ENCODE results near the gene DCP1A.
A peak's percentile ranks its signal among the peaks of the same experiment; 100 is the strongest.
"Not testable (repeated sequence)": the region's sequence is repeated elsewhere in the genome, so short reads cannot be mapped to it uniquely, and the experiment has no call there.

The DCP1A gene

DNA sequence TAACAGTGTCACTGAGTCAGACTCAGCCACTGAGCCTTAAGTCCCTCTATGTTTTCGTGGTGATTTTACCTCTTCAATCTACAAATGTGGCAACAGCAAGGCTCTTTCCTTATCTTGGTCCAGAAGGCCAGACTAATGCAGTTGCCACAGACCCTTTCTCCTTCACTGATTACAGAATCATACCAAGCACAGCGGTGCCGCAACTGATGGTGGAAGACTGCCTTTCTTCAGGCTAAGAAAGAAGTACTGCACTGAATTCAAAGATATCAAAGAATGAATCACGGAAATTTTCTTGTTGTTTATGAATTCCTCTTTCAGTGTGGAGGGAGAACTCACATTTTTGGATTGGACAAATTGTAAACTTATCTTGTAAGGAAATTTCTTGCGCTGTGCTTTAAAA, 18.6 kb downstream of the DCP1A start:
- no peak for DNase-seq (ENCODE audit: low spot score)

DNA sequence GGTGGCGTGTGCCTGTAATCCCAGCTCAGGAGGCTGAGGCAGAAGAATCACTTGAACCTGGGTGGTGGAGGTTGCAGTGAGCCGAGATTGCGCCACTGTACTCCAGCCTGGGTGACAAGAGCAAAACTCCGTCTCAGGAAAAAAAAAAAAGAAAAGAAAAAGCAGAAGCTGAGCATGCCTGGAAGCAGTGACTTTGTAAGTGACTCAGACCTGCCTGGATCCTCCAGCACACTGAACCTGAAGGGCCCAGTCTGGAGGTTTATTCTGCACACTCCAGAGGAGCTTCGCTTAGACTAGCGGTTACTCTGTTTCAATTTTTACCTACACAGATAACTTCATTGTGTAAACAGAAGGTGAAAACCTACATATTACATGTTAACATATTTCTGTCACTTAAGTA, 19.4 kb downstream of the DCP1A start:
- not testable (repeated sequence) for DNase-seq (ENCODE audit: low spot score)

DNA sequence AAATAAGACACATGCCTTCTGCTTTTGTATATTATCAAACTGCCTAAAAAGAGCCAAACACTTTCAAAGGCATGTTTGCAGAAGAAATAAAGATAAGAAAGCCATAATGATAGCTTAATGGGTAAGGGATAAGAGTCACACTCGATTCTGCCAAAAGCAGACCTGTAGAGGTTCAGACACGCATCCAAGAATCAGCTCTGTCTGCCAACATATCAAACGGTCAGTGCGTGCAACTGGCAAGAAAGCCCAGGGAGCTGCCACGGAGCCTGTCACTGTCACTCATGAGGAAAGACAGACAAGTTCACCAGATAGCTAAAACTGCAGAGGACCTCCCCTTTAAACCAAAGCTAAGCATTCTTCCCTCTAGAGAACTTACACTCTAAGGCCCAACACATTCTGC, 23.2 kb downstream of the DCP1A start:
- no peak for DNase-seq (ENCODE audit: low spot score)

DNA sequence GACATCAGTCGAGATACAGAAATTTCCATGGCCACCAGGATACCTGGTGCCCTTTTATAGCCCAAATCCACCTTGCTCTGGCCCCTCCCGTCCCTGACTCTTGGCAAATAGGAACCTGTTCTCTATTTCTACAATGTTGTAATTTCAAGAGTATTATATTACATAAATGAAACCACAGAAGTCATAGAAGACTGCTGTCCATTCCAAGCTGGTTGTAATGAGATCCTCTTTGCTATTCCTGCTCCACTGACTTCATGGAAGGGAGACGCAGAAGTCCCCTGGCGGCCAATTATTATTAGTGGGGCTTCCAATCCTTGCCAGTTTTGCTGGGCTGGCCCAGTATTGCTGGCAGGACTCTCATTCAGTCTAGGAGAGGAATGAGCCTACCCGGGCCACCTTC, 26.6 kb downstream of the DCP1A start:
- DNase-seq (ENCODE audit: low spot score) = no peak

DNA sequence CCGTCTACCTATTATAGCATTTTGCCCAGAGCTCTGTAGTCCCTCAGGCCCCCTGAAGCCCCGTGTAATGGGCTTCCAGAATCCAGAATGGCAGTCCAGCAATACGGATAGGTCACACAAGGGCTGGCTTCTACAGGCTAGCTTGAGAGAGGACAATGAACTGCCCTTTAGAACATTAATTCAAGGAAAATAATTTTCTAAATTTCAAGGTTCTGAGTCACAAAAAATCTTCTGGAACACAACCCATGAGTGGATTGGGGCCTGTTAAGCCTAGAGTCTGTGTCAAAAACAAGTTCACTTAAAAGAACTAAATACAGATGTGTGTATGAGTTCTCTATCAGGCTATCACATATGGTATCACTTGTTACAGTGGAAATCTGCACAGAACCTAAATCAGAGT, 28.8 kb downstream of the DCP1A start:
- no peak for DNase-seq (ENCODE audit: low spot score)

DNA sequence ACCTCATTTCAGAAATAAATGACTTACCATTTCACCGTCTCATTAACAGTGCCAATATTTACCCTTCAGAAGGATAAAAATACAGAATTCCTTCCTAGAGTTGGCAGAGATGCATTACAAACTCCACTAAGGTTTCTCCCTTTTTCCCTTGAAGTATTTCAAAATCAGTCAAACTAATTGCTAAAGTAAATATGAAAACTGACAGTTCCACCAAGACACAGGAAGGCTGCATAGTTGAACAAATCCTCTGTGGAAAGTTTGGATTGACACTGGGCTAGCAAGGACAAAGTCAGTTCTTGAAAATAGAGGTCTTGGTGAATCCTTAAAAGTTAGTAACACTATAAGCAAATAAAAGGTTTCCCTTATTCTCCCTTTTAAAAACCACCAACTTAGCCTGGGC, 34.5 kb downstream of the DCP1A start:
- no peak for DNase-seq (ENCODE audit: low spot score)

DNA sequence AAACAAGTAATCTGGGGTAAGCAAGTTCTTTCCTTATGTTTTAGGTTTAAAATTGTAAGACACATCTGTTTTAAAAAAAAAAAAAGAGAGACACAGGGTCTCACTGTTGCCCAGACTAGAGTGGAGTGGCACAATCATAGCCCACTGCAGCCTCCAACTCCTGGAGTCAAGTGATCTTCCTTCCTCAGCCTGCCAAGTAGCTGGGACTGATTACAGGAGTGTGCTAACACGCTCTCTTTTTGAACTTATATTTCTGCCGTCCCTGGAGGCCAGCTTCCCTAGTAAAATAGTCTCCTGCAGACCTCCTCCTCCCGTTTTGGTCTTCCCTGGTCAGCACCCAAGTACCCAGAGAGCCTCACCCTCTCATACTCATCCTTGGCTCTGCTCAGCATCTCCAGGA, 35.5 kb downstream of the DCP1A start:
- DNase-seq (ENCODE audit: low spot score) = no peak

DNA sequence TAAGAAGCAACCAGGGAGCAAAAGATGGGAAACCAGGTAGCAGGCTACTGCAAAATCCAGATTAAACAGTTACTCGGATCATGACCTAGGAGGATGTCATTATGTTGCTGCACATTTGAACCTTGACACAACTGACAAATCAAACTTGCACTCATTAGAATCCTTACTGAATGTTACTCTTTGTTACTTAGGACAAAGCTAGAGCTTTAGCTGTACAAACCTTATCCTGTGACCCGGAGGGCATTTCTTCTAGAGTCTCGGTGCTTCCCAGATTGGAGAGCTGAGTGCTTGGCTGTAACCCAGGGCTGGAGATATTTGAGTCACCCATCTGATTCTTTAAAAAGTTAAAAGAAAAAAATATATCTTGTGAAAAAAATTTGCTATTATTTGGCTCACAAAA, 43.4 kb downstream of the DCP1A start:
- DNase-seq (ENCODE audit: low spot score) = no peak

DNA sequence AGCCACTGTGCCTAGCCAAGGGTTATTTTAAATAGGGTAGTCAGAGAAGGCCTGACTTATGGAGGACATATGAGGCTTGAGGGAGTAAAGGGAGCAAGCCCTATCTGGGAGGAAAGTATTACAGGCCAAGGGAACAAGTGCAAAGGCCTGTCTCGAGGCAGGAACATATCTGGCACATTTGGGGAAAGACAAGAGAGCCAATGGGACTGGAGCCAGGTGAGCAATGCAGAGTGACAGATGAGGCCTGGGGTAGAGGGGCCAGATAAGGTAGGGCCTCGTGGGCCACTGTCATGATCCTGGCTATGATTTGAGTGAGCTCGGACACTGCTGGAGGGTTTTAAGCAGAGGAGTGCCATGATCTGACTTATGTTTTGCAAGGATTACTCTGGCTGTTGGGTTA, 43.8 kb downstream of the DCP1A start:
- DNase-seq (ENCODE audit: low spot score) = no peak

DNA sequence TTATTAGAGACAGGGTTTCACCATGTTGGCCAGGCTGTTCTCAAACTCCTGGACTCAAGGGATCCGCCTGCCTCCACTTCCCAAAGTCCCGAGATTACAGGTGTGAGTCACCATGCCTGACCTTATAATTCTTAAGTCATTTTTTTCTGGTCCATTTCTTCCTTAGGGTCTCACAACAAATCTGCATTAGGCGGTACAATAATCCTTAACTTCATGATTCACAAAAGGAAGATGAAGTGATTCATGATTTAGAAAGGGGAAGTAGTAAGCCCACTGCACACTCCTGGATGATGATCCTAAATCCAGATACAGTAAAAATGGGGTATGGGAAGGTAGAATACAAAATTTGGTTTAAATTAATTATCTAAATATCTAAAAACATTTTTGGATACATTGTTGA, 46.5 kb downstream of the DCP1A start:
- DNase-seq (ENCODE audit: low spot score) = no peak

DNA sequence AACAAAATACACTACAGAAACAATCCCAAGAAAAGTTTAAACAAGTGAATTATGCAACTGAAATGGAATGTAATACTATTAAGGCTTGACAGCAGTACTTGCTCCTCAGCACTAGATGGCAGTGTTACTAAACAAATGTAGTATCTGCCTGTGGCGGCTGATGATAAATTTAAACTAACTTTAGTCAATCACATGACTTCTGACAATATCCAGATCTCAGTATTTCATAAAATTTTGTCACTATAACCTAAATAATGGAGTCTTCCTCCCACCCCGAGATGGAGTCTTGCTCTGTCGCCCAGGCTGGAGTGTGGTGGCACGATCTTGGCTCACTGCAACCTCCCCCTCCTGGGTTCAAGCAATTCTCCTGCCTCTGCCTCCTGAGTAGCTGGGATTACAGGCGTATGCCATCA, 47.7 kb downstream of the DCP1A start:
- DNase-seq (ENCODE audit: low spot score) = peak; percentile 52

DNA sequence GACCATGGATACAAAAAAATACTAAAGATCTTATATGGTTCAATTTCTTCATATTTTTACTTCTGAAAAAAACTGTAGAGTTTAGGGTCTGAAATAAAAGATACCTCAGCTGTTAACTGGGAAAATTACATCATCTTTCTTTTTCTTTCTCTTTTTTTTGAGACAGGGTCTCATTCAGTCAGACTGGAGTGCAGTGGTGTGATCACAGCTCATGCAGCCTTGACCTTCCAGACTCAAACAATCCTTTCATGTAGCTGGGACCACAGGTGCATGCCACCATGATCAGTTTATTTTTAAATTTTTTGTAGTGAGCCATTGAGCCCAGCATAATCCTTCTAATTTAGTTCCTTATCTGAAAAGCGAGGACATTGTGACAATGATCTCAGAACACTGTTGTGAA, 51.9 kb downstream of the DCP1A start:
- no peak for DNase-seq (ENCODE audit: low spot score)

DNA sequence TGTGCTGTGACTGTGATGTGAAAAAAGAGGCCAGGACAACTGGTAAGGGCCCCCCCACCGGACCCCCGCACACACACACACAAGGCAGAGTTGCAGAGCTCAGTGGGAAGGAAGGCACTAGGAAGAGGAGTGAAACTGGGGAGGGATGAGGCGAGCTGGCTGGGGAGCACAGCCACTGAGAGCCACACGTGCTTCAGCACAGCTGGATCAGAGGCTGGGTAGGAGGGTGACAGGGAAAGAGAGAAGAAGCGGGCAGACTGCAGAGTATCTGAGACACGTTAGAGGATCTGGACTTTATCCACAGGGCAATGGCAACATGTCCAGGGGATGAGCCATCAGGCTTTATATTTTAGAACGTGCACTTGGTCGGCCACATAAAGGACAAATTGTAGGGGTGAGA, 53.5 kb downstream of the DCP1A start:
- no peak for DNase-seq (ENCODE audit: low spot score)

DNA sequence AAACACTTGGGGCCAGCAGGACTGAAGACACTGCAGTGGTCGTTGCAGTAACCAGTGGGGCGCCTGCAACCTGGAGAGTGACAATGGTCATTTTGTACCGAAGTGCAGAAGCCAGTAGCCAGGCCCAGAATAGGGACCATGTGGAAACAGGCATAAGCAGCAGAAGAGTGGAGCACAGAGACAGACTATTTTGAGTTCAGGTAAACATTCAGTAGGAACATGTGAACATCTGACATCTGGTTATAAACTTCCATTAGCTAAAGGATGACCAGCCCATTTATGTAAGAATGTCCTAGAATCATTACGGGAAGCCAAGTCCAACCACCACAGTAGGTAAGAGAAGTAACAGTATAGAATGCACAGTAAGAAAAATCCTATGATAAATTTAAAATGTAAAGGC, 59.1 kb downstream of the DCP1A start:
- no peak for DNase-seq (ENCODE audit: low spot score)

DNA sequence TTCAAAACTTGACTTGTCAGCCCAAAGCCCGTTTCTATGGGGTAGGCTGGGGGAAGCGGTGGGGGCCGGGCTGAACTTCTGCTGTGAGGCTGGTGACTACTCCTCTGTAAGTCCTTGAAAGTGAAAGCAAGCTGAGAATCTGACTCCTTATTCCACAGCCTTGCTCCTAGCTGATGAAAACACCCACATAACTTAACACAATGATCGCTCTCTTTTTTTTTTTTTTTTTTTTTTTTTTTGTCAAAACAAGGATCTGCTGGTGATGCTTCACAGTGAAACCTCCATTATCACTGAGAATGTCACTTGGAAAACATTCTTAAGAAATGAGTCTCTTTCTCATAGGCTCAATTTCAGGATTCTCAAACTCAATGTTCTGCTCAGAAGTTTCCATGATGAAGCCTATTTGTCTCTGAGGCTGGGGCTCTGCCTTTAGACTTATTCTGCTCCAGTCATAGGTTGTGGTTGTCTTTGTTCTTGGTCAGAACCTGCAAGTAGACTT, 60.2 kb downstream of the DCP1A start:
- no peak for DNase-seq (ENCODE audit: low spot score)

DNA sequence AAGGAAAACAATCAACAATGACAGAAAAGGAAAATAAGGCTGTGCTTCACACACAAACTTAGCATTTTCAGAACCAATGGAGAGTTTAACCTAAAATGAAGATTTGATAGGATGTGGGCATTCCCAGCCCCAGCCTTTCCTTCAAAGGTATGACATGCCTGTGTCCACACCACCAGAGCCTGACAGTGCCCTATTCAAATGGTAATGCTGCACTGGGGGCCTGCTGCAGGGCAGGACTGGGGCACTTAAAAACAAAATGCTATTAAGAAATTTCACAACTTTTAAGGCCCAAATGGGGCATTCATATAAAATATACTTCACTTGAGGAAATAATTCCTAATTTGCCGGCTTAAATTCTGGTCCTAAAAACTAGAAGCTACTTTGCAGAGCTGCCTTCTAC, 60.6 kb downstream of the DCP1A start:
- no peak for DNase-seq (ENCODE audit: low spot score)

DNA sequence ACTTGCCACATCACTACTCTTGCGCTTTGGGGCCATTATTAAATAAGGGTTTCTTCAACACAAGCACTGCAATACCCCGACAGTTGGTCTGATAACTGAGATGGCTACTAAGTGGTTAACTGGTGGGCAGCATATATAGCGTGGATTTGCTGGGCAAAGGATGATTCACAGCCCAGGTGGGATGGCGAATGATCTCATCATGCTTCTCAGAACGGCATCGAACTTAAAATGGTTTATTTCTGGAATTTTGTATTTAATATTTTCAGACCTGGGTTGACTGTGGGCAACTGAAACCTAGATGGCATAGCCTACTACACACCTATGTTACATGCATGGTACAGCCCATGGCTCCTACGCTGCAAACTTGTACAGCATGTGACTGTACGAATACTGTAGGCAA, 64.8 kb downstream of the DCP1A start:
- no peak for DNase-seq (ENCODE audit: low spot score)

DNA sequence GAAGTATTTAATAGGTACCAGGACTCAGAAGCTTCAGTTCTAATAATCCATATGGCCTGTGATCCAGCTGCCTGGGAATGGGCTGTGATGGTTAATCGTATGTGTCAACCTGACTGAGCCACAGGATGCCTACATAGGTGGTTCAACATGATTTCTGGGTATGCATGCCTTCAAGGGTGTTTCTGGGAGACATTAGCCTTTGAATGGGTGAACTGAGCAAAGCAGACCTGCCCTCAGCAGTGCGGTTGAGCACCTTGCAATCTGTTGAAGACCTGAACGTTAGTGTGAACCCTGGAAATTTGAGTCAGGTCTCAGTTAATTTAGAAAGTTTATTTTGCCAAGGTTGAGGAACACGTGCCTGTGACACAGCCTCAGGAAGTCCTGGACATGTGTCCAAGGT, 68.7 kb downstream of the DCP1A start:
- no peak for DNase-seq (ENCODE audit: low spot score)

DNA sequence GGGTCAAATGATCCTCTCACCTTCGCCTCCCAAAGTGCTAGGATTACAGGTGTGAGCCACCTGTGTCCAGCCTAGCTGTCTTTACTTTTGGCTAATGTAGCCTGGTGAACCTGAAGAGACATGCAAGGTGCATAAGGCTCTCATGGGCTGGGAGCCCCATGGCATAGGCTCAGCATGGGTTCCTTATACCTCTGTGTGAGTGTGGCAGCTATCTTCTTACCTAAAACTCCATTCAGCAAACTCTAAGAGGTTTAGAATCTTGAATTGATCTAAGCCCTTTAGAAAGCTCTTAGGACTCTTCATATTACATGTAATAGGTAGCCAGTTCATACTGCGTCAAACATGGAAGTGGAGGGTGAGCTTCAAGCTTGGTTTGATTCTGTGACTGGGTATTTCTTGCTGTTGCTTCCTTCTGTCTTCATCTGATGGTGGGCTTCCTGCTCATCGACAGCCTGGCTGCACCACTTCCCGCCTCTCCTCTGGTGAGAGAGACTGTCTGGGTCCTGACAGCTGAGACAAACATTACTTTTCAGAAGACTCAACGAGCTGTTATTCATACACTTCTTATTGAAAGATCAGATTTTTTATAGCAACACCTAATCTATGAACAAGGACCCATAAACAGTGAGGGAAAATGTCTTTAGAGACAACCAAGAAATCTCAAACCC, 72.3 kb downstream of the DCP1A start:
- DNase-seq (ENCODE audit: low spot score) = no peak

DNA sequence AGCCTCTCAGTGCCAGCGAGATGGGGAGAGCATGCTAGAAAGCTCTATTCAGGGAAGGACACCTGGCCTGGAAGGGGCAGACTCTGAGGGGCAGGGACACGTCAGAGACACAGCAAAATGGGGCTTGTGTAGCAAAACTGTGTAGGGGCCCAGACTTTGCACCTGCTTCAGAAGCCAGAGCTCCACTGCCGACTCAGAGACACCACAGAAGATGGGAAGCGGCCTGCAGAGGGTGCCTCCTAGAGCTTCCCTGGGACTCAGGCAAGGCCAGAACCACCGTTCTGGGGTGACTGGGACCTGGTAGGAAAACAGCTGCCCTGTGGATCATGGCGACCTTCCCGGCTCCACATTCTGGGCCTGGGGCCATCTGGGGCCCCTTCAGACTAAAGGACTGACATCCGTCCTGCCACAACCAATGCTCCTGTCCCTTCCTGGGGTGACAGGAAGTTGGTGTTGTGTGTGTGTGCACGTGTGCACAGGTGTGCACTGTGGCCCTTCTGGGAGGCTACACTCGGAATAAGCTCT, 74.1 kb downstream of the DCP1A start:
- DNase-seq (ENCODE audit: low spot score) = no peak

DNA sequence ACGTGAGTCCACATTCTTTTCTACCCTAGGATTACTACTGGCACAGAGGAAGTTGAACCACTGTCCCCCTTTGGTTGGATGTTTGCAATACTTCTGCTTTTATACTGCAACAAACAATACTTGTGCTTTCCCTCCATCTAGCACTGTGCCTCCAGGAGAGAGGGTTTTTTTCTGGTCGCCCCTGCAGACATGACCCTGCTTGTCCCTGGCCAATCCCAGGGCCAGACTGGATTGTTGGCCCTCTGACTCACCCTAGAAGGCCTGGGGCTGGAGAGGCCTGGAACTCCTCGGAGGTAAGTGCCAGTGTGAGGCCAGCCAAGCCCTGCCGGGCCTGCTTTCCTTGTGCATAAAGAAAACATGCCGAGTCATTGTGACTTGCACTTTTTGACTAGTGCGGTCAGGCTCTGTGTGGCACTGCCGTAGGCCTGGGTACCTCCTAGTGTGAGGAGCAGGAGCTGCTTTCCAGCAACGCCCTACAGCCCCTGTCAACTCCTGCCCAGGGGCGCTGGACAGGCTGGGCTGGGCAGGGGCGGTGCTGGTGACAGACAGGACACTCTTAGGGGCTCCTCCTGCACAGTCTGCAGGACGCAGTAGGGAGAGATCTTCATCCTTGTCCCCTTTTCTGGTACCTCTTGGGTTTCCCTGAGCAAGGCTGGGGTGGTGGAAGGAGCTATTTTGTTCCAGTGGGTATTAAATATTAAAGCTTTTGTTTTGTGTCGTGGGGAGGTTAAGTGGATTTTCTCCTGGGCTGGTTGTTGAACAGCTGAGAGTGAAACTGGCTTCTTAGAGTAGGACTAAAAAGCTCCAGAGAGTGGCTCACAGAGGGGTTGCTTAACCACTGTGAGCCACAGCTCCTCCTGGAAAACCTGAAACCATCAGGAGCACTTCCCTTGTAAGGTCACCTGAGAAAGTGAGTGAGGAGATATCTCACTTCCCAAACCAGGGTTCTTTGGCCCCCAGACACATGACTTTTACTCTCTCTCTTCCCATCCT, 77.2 kb downstream of the DCP1A start:
- DNase-seq (ENCODE audit: low spot score) = no peak

DNA sequence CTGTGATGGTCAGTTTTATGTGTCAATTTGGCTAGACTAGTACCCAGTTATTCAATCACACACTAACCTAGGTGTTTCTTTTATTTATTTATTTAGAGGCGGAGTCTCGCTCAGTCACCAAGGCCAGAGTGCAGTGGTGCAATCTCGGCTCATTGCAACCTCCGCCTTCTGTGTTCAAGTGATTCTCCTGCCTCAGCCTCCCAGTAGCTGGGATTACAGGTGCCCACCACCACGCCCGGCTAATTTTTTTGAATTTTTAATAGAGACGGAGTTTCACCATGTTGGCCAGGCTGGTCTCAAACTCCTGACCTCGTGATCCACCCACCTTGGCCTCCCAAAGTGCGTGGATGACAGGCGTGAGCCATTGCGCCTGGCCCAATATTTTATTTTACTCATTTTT, 78.2 kb downstream of the DCP1A start:
- not testable (repeated sequence) for DNase-seq (ENCODE audit: low spot score)

DNA sequence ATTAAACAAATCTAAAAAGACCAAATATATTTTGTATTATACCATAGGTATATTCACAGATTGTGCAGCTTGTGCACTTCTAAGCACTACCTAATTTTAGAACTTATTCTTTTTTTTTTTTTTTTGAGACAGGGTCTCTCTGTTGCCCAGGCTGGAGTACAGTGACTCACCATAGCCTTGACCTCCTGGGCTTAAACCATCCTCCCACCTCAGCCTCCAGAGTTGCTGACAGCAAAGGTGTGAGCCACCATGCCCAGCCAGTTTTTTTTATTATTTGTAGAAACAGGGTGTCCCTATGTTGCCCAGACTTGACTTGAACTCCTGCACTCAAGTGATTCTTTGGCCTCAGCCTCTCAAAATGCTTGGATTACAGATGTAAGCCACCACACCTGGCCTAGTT, 79.6 kb downstream of the DCP1A start:
- DNase-seq (ENCODE audit: low spot score) = no peak

Data from CD4-positive, alpha-beta T cell treated with Interleukin-15 for 4 hours (primary cell).